GM12878 (cell line): ENCODE data around the gene WNT11. TPM values are rescaled to one million over a fixed set of nuclear protein-coding genes. Genes with fewer than 3 reads are reported as not detected.

Experiments
- ATAC-seq: fragments of 200-7000 bp; cut with Tn5 transposase; 3 replicates; pipeline ENCODE4 v1.9.1; 2020; ENCODE audit warnings: mild to moderate bottlenecking, moderate library complexity
- BruUV-seq: library from RNA; stranded (reverse); fragments of 400-500 nt; replicated peaks from 2 replicates; lab custom pipeline; 2021; lab: Mats Ljungman, UMichigan
- CTCF ChIA-PET: fragments of 300-600 bp; sonication (Branson Sonifier 250); formaldehyde crosslinking; extraction: SDS; loops from one replicate; lab custom pipeline; 2021; ENCODE audit warnings: inconsistent platforms; lab: Yijun Ruan, JAX
- POLR2A ChIA-PET: fragments of 350-600 bp; formaldehyde crosslinking; extraction: SDS; loops from one replicate; lab custom pipeline; 2021; ENCODE audit warnings: inconsistent platforms; lab: Charles Lee
- RAD21 ChIA-PET: fragments of 300-600 bp; sonication (Branson Sonifier 250); formaldehyde crosslinking; loops from one replicate; lab custom pipeline; 2023; ENCODE audit warnings: antibody characterized with exemption; ENCODE audit not compliant: unreplicated experiment; lab: Charles Lee
- SMC1A ChIA-PET: fragments of 300-600 bp; sonication (Branson Sonifier 250); formaldehyde crosslinking; loops from one replicate; lab custom pipeline; 2023; ENCODE audit not compliant: unreplicated experiment, uncharacterized antibody; lab: Charles Lee
- DNase-seq: peaks from one replicate; pipeline ENCODE4 v3.0.0-alpha.2; 2011; ENCODE audit warnings: low read depth, low spot score
- FAIRE-seq: peaks from 3 replicates; lab custom pipeline; 2011; peaks lifted over from hg19 to GRCh38; lab: Jason Lieb, UNC
- H2AFZ ChIP-seq: 2 replicates; pipeline ENCODE4 v1.6.0; 2011; ENCODE audit warnings: low read depth, low read length, control low read depth; ENCODE audit not compliant: control insufficient read depth
- H3K27ac ChIP-seq: 2 replicates; pipeline ENCODE4 v1.5.1; 2011; ENCODE audit warnings: control low read depth; ENCODE audit not compliant: control insufficient read depth, insufficient read depth
- H3K27me3 ChIP-seq, 2 experiments: replicated peaks in 1 of 2; 2 replicates each; pipeline versions ENCODE4 v1.6.0 to v1.6.1; 2011; ENCODE audit warnings: low read length in 1 of 2; ENCODE audit not compliant: control insufficient read depth in 2 of 2, insufficient read depth in 2 of 2
- H3K36me3 ChIP-seq, 2 experiments: 2 replicates each; pipeline ENCODE4 v1.5.1; 2011; ENCODE audit warnings: low read length in 1 of 2; ENCODE audit not compliant: control insufficient read depth in 2 of 2, insufficient read depth in 2 of 2
- H3K4me1 ChIP-seq: 2 replicates; pipeline ENCODE4 v1.6.1; 2011; ENCODE audit warnings: mild to moderate bottlenecking, low read length, moderate library complexity, mixed read lengths; ENCODE audit not compliant: control insufficient read depth, insufficient read depth
- H3K4me2 ChIP-seq: 2 replicates; pipeline ENCODE4 v1.6.0; 2011; ENCODE audit warnings: control low read depth; ENCODE audit not compliant: control insufficient read depth, insufficient read depth
- H3K4me3 ChIP-seq: fragments of 200-600 bp; sonication (generic); 2 replicates; pipeline ENCODE4 v1.5.1; 2016
- H3K79me2 ChIP-seq: 2 replicates; pipeline ENCODE4 v1.6.0; 2011; ENCODE audit warnings: low read length; ENCODE audit not compliant: control insufficient read depth, insufficient read depth
- H3K9ac ChIP-seq: 2 replicates; pipeline ENCODE4 v1.8.0; 2011; ENCODE audit warnings: low read length, control low read depth, mixed read lengths; ENCODE audit not compliant: control insufficient read depth, insufficient read depth
- H3K9me3 ChIP-seq: replicated peaks from 3 replicates; pipeline ENCODE4 v1.5.1; 2011; ENCODE audit warnings: mild to moderate bottlenecking, low read length; ENCODE audit not compliant: control insufficient read depth, insufficient read depth
- H4K20me1 ChIP-seq: 2 replicates; pipeline ENCODE4 v1.6.0; 2011; ENCODE audit not compliant: control insufficient read depth, insufficient read depth
- BMI1 ChIP-seq: fragments of 450-650 bp; IDR thresholded peaks from 2 replicates; pipeline ENCODE4 v1.6.1; 2016; ENCODE audit warnings: mild to moderate bottlenecking, moderate library complexity, borderline replicate concordance
- CBX3 ChIP-seq: fragments of 200-600 bp; sonication (generic); IDR thresholded peaks from 2 replicates; pipeline ENCODE4 v1.6.1; 2016; ENCODE audit warnings: low read depth, borderline replicate concordance
- FOXK2 ChIP-seq: fragments of 450-650 bp; IDR thresholded peaks from 2 replicates; pipeline ENCODE4 v1.6.1; 2017; ENCODE audit warnings: mild to moderate bottlenecking, moderate library complexity
- SMC3 ChIP-seq: IDR thresholded peaks from 2 replicates; pipeline ENCODE4 v1.6.1; 2011; ENCODE audit warnings: low read length, improper control_type of control experiment, borderline replicate concordance
- STAT1 ChIP-seq: fragments of 450-650 bp; conservative IDR thresholded peaks from 2 replicates; pipeline ENCODE4 v1.6.1; 2014; ENCODE audit warnings: antibody characterized with exemption, mild to moderate bottlenecking
- WGBS: methylation state at CpG from one replicate; pipeline ENCODE4 v1.1.6; 2016; ENCODE audit warnings: low lambda C conversion rate; ENCODE audit not compliant: insufficient replicate concordance, insufficient coverage; ENCODE audit errors: missing lambda C conversion rate; 5-methylcytosine and 5-hydroxymethylcytosine counted together
- in situ Hi-C: fragments of 300-500 bp; cut with MboI; formaldehyde crosslinking; loops from 9 replicates; pipeline ENCODE4 v1.14.3; 2018; ENCODE audit warnings: mixed read lengths
- intact Hi-C: fragments of 100-400 bp; cut with micrococcal nuclease; formaldehyde crosslinking; loops from one replicate; pipeline ENCODE4 v1.14.2; 2022; ENCODE audit not compliant: unreplicated experiment
- polyA plus RNA-seq, 11 experiments: library from polyadenylated mRNA; depleted of rRNA in 4 of 11; unstranded in 6 of 11; stranded (reverse) in 5 of 11; fragments of >200 nt; fragmentation: Nextera tagmentation in 4 of 11; fragmentation: Illumina TruSeq in 1 of 11; extraction: Ambion mirVana in 4 of 11; extraction: Trizol in 1 of 11; gene quantifications; 1 replicate in 1 of 11; 2 replicates in 10 of 11; pipeline versions ENCODE4 v1.2.1 to v1.2.3, GENCODE V29; 2011 to 2016; ENCODE audit warnings: inconsistent platforms in 2 of 11, missing spikeins in 2 of 11, low read depth in 1 of 11
- total RNA-seq, 4 experiments: library from RNA; depleted of rRNA in 3 of 4; stranded (reverse); fragments of >200 nt in 3 of 4; fragmentation: Illumina TruSeq in 1 of 4; extraction: Trizol in 1 of 4; gene quantifications; 2 replicates each; pipeline versions ENCODE4 v1.2.1 to v1.2.3, GENCODE V29; 2013 to 2021

WNT11 gene
- total and polyA plus RNA-seq, 10 of the 15 experiments (the other 5 are each of a cell fraction or from before 2014, with no cell fraction given): 0.05 to 0.19 TPM; not detected in 8

DNA sequence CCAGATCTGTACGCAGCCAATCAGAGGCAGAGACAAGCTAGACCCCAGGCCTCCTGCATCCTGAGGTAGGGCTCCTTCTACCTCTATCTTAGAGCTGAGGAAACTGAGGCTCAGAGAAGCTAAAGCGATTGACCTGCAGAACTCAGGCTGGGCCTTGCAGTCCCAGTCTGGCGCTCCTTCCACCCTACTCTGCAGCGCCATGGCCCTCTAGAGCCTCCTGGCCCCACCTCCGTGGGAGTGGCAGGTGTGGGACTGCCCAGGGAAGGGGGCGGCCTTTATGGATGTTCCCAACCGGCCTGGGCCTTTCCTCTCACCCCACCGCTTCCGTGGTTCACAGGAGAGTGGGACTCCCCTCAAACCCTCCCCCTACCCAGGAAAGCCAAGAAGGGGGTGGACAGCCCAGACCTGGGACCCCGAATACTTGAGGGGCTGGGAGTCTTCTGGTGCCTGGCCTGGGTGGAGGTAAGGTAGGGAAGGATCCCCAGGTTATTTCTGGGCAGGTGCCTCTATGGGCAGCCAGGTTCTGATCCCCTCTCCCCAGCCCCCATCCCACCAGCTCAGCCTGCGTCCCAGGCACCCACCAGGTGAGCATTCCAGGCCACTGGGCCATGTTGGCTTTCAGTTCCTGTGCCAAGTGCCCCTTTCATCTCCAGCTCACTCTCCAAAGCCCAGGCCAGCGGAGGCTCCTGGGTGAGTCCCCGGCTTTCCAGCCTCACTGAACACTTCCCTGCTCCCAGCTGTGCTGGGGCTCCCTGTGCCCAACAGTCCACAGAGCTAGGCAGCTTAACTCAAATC lies 3.0 kb downstream of the WNT11 start:
- Histone ChIP-seq H3K27me3 (peaks cover 15 to 29% of the 10 kb centered on the region in 2 experiments), H4K20me1 (peaks cover 2% of the 10 kb centered on the region; the same call in 1 of the 2 replicates), H3K4me1 (peaks cover 15% of the 10 kb centered on the region), H3K9ac (no peak overlapping the region), H2AFZ (no peak overlapping the region), H3K79me2 (no peaks in the 10 kb centered on the region), H3K27ac (no peak overlapping the region), H3K36me3 (no peaks in the 10 kb centered on the region), H3K9me3 (no peaks in the 10 kb centered on the region), H3K4me3 (no peak overlapping the region), H3K4me2 (no peak overlapping the region)
- no peak for TF ChIP-seq BMI1
- TF ChIP-seq SMC3: no peak
- no peak for TF ChIP-seq STAT1
- TF ChIP-seq CBX3: no peak
- no peak for TF ChIP-seq FOXK2
- intact Hi-C loops: loop anchor here (10.0 kb wide), 1 partner anchor 311 kb away; no protein-coding TSS in a partner anchor
- DNase-seq (no peak), FAIRE-seq (no peak), ATAC-seq (no peak)
- WGBS: 73% methylated on average over 13 of the region's 13 CpGs
- RAD21 ChIA-PET: no interaction called here
- SMC1A ChIA-PET: no interaction called here
- no TSS peak for BruUV-seq
- CTCF ChIA-PET: interaction anchor here (0.9 to 6.5 kb wide), 4 partner anchors 32 to 306 kb away, joined by 3 to 131 read pairs (median 3); no protein-coding TSS in a partner anchor
- in situ Hi-C loops: loop anchor here (5.0 kb wide), 1 partner anchor 114 kb away; no protein-coding TSS in a partner anchor
- POLR2A ChIA-PET: interaction anchor here (0.5 kb wide), 1 partner anchor 47 kb away, joined by 4 read pairs; no protein-coding TSS in a partner anchor
